Gastrocnemius medialis (tissue), 4 donors: ENCODE measurements around the gene MED26. TPM values are rescaled to one million over a fixed set of nuclear protein-coding genes. Genes with fewer than 3 reads are reported as not detected.

Experiments used
- ATAC-seq, 2 donors: fragments of 150-250 bp; one replicate each; pipeline ENCODE4 v1.9.1; 2016
- DNase-seq, 2 donors: peaks; one replicate each; pipeline ENCODE4 v3.0.0-alpha.2; 2019
- H3K27ac ChIP-seq, 4 donors: fragments of 200-600 bp; sonication (generic); 1 replicate in 1 of 4; 2 replicates in 3 of 4; pipeline ENCODE4 v1.5.1; 2016 to 2018; ENCODE audit warnings: mild to moderate bottlenecking in 2 of 4, moderate library complexity in 1 of 4
- H3K27me3 ChIP-seq, 3 donors: fragments of 200-600 bp; sonication (generic) in 2 of 3; 1 replicate in 1 of 3; 2 replicates in 2 of 3; pipeline versions ENCODE4 v1.5.1 to v1.6.0; 2016 to 2019; ENCODE audit warnings: mild to moderate bottlenecking in 1 of 3, moderate library complexity in 1 of 3
- H3K36me3 ChIP-seq, 2 donors: fragments of 200-600 bp; sonication (generic) in 1 of 2; one replicate each; pipeline ENCODE4 v1.5.1; 2017 to 2018
- H3K4me1 ChIP-seq, 2 donors: fragments of 200-600 bp; sonication (generic) in 1 of 2; one replicate each; pipeline ENCODE4 v1.5.1; 2016 to 2017; ENCODE audit warnings: mild to moderate bottlenecking in 2 of 2
- H3K4me3 ChIP-seq, 4 donors: fragments of 200-600 bp; sonication (generic) in 3 of 4; 1 replicate in 1 of 4; 2 replicates in 3 of 4; pipeline ENCODE4 v1.5.1; 2016 to 2019; ENCODE audit warnings: mild to moderate bottlenecking in 2 of 4
- H3K9me3 ChIP-seq, 3 donors: fragments of 200-600 bp; sonication (generic) in 2 of 3; 1 replicate in 1 of 3; 2 replicates in 2 of 3; pipeline ENCODE4 v1.5.1; 2016 to 2019
- POLR2A ChIP-seq, 2 donors: fragments of 450-650 bp; IDR thresholded peaks; one replicate each; pipeline ENCODE4 v1.6.1; 2017; ENCODE audit warnings: antibody characterized with exemption in 2 of 2, mild to moderate bottlenecking in 2 of 2, moderate library complexity in 2 of 2
- in situ Hi-C, 4 donors: fragments of 200-750 bp; cut with MboI; loops; one replicate each; pipeline versions ENCODE4 v1.15.0 to v1.8.0; 2017; ENCODE audit warnings: low sequenced_read_pairs in 4 of 4
- intact Hi-C: fragments of 100-400 bp; cut with DNase I; formaldehyde crosslinking; loops from one replicate; pipeline ENCODE4 v1.15.1; 2023; ENCODE audit warnings: low total_unique reads
- total RNA-seq, 4 donors: library from RNA; depleted of rRNA; stranded (reverse); fragments of >200 nt; gene quantifications; one replicate each; pipeline versions ENCODE4 v1.1.0 to v1.2.3, GENCODE V29; 2016
- TF ChIP-seq, protein P1 (sequence below), 5 experiments: fragments of 450-650 bp in 3 of 5; fragments of 200-600 bp in 2 of 5; sonication (generic) in 2 of 5; IDR thresholded peaks in 4 of 5; conservative IDR thresholded peaks in 1 of 5; 1 replicate in 4 of 5; 2 replicates in 1 of 5; pipeline ENCODE4 v1.5.1; 2016 to 2019; ENCODE audit warnings: antibody characterized with exemption in 5 of 5, mild to moderate bottlenecking in 3 of 5, moderate library complexity in 3 of 5

MED26 gene
- total RNA-seq, 4 donors from 2014 or later = 5.7 to 15.7 (median 9.4) TPM

DNA sequence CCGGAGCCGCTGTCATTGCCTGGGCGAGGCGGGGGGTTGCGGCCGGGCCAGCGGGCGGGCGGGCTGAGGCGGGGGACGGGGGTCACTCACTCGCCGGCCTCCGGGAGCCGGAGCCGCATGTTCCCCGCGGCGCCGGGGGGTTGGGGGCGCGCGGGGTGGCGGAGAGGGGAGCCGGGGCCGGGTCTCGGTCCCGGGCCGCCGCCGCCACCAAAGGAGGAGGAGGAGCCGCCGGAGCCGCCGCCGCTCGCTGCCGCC, 149 bp downstream of the MED26 start:
- intact Hi-C loops (loop anchor here (2.0 to 5.0 kb wide), 6 partner anchors 21 to 181 kb away; partner anchors contain the start of genes CHERP, SLC35E1, SMIM7 and TMEM38A), in situ Hi-C loops (no loop called here)
- H3K4me1 ChIP-seq = peaks cover 41 to 54% of the 10 kb centered on the region in 2 donors
- no peaks in the 10 kb centered on the region for H3K27me3 ChIP-seq
- H3K36me3 ChIP-seq = peaks cover 0 to 12% of the 10 kb centered on the region in 2 donors
- DNase-seq (no peak), ATAC-seq (peak in 1 of 2 donors; percentile 4)
- TF ChIP-seq, protein P1, sequence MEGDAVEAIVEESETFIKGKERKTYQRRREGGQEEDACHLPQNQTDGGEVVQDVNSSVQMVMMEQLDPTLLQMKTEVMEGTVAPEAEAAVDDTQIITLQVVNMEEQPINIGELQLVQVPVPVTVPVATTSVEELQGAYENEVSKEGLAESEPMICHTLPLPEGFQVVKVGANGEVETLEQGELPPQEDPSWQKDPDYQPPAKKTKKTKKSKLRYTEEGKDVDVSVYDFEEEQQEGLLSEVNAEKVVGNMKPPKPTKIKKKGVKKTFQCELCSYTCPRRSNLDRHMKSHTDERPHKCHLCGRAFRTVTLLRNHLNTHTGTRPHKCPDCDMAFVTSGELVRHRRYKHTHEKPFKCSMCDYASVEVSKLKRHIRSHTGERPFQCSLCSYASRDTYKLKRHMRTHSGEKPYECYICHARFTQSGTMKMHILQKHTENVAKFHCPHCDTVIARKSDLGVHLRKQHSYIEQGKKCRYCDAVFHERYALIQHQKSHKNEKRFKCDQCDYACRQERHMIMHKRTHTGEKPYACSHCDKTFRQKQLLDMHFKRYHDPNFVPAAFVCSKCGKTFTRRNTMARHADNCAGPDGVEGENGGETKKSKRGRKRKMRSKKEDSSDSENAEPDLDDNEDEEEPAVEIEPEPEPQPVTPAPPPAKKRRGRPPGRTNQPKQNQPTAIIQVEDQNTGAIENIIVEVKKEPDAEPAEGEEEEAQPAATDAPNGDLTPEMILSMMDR (IDR thresholded peaks at IDR 0.05 in 4 of 5, conservative IDR thresholded peaks at IDR 0.05 in 1 of 5) = no peak
- no peak for TF ChIP-seq POLR2A (IDR thresholded peaks at IDR 0.05)
- no peaks in the 10 kb centered on the region for H3K9me3 ChIP-seq
- peak overlapping the region; percentile 86 to 98 (median 86) for H3K4me3 ChIP-seq
- H3K27ac ChIP-seq = peak overlapping the region; percentile 86 to 99 (median 92)

DNA sequence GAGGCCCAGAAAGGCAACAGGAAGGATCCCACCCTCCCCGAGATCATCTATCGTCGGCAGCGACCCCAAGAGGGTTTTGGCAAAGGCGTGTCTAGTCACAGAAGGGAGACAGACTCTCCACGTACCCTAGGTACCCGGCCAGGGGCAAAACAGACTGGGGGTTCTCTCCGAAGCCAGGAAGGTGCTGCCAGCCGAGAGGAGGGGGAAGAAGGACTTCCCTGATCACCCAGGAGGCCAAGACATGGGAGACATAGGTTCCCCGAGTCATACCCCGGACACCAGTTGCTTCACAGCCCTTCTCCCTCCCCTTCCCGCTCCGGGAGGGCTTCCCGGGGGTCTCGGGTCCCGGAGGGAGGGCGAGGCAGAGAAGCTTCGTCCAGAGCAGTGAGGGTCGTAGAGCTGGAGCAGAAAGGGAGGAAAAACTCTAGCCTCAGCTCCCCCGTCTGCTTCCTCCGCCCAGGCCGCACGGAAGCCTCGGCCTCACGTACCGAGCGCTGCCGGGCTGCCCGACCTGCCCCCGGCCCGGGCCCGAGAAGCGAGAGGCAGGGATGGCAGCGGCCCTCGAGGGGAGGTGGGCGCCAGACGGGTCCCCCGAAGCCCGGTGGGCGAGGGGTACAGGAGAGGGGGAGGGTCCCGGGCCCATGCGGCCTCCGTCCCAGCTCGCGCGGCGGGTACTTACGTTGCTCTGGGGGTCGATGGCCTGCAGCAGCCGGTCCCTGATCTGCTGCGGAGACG, 644 bp downstream of the MED26 start:
- no peak for TF ChIP-seq POLR2A (IDR thresholded peaks at IDR 0.05)
- TF ChIP-seq, protein P1 (IDR thresholded peaks at IDR 0.05 in 4 of 5, conservative IDR thresholded peaks at IDR 0.05 in 1 of 5) = no peak
- Histone ChIP-seq H3K4me1 (peaks cover 41 to 59% of the 10 kb centered on the region in 2 donors), H3K9me3 (no peaks in the 10 kb centered on the region), H3K27me3 (no peaks in the 10 kb centered on the region), H3K36me3 (peaks cover 0 to 8% of the 10 kb centered on the region in 2 donors), H3K4me3 (peak overlapping the region; percentile 86 to 98 (median 86)), H3K27ac (peak overlapping the region; percentile 86 to 99 (median 92))
- no peak for ATAC-seq
- in situ Hi-C loops = no loop called here
- DNase-seq = no peak
- intact Hi-C loops = loop anchor here (2.0 to 5.0 kb wide), 2 partner anchors 21 to 180 kb away; no protein-coding TSS in a partner anchor

DNA sequence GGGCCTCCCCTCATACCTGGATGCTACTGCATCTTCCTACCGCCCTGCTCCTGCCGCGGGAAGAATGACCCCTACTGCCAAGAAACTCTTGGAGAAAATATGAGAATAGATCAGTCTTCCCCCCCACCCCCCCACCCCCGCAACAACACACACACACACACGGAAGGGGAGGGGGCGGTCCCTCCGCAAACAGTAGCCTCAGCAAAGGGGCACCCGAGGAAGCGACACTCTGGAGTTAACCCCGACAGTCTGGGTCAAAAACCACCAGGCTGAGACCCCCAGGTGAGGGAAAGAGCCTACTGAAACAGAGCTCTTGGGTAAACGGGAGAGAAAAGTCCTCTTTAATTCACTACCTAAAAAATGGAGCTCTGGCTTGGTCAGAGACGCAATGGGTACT, 1.2 kb downstream of the MED26 start:
- intact Hi-C loops = loop anchor here (2.0 to 5.0 kb wide), 2 partner anchors 20 to 179 kb away; no protein-coding TSS in a partner anchor
- peak overlapping the region; percentile 86 to 99 (median 92) for H3K27ac ChIP-seq
- in situ Hi-C loops = no loop called here
- TF ChIP-seq POLR2A (IDR thresholded peaks at IDR 0.05) = no peak
- TF ChIP-seq, protein P1 (IDR thresholded peaks at IDR 0.05 in 4 of 5, conservative IDR thresholded peaks at IDR 0.05 in 1 of 5) = no peak
- H3K27me3 ChIP-seq = no peaks in the 10 kb centered on the region
- ATAC-seq (no peak), DNase-seq (no peak)
- no peaks in the 10 kb centered on the region for H3K9me3 ChIP-seq
- peaks cover 0 to 8% of the 10 kb centered on the region in 2 donors for H3K36me3 ChIP-seq
- H3K4me3 ChIP-seq = peak overlapping the region; percentile 86 to 98 (median 86)
- peaks cover 42 to 65% of the 10 kb centered on the region in 2 donors for H3K4me1 ChIP-seq

DNA sequence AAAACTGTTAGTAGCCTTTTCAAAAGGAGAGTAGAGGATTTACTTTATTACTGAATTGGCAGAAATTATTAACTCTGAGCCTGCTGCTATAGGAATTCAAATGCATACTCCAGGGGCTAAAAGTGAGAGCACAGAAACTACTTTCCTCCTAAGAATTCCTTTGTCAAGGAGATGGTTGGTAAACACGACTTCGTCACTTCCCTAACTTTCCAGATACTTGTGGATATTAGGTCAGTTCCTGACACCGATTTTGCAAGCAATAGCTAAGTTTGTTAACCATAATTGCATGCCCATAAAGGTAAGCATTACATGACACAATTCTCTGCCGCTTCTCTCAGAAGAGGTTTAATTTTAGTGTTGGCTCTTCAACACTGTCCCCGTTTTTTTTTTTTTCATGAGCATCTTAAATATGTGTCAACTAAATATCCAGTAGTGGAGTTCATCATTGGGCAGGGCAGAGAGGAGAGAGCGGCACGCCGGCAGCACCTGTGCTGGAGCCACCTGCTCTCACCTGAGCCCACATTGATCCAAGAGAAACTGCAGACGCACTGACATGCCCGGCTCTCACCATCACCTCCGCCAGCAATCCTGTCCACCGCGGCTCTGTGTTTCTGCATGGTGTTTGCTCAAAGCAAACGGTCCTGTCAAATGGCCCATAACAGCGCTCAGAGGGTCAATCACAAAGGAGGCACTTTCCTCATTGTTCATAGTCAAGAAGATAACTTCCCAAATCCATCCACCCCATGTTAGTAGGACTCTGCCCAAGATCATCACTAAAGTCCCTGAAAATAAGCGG, 2.6 kb downstream of the MED26 start:
- no peaks in the 10 kb centered on the region for H3K27me3 ChIP-seq
- H3K4me1 ChIP-seq = peaks cover 51 to 79% of the 10 kb centered on the region in 2 donors
- H3K36me3 ChIP-seq = peaks cover 0 to 4% of the 10 kb centered on the region in 2 donors
- no peak for DNase-seq
- H3K4me3 ChIP-seq = no peak overlapping the region
- in situ Hi-C loops = no loop called here
- intact Hi-C loops = loop anchor here (5.0 kb wide), 1 partner anchor 178 kb away; no protein-coding TSS in a partner anchor
- TF ChIP-seq, protein P1 (IDR thresholded peaks at IDR 0.05 in 4 of 5, conservative IDR thresholded peaks at IDR 0.05 in 1 of 5) = no peak
- TF ChIP-seq POLR2A (IDR thresholded peaks at IDR 0.05) = no peak
- H3K9me3 ChIP-seq = no peaks in the 10 kb centered on the region
- H3K27ac ChIP-seq = peak overlapping the region; percentile 86 to 99 (median 92)
- no peak for ATAC-seq
